ENCODE measurements around the gene TFAP2B.

GRCh38 chr6:50873167-50873566 is 54.5 kb downstream of the TFAP2B start:
- no peak for TF ChIP-seq CTCF (IDR thresholded peaks at IDR 0.05; ENCODE audit: insufficient read depth, low read length, poor library complexity, severe bottlenecking)
- no peak for TF ChIP-seq EZH2phosphoT487 (conservative IDR thresholded peaks at IDR 0.05; ENCODE audit: low read length)
